H1 (cell line): ENCODE measurements around the gene B3GLCT. TPM values are rescaled to one million over a fixed set of nuclear protein-coding genes. Genes with fewer than 3 reads are reported as not detected.

Experiments
- CTCF ChIA-PET: fragments of 300-600 bp; sonication (Branson Sonifier 250); formaldehyde crosslinking; loops from one replicate; lab custom pipeline; 2021; ENCODE audit not compliant: partially characterized antibody; lab: Charles Lee
- POLR2A ChIA-PET: fragments of 300-600 bp; sonication (Branson Sonifier 250); formaldehyde crosslinking; loops from one replicate; lab custom pipeline; 2021; ENCODE audit warnings: inconsistent platforms; ENCODE audit not compliant: partially characterized antibody; lab: Charles Lee
- DNase-seq, 2 experiments: peaks; one replicate each; pipeline versions ENCODE4 v3.0.0 to v3.0.0-alpha.2; 2010 to 2022; ENCODE audit warnings: low spot score in 2 of 2, low read depth in 1 of 2, mixed read lengths in 1 of 2
- FAIRE-seq: peaks from 2 replicates; lab custom pipeline; 2011; peaks lifted over from hg19 to GRCh38; lab: Jason Lieb, UNC
- H2AFZ ChIP-seq: 2 replicates; pipeline ENCODE4 v1.8.1; 2012; ENCODE audit warnings: low read length, inconsistent platforms
- H2AK5ac ChIP-seq: 2 replicates; pipeline ENCODE4 v1.6.1; 2013; ENCODE audit warnings: low read depth, low read length
- H2BK120ac ChIP-seq: replicated peaks from 2 replicates; pipeline ENCODE3; 2013; ENCODE audit warnings: low read depth, low read length, inconsistent platforms
- H2BK12ac ChIP-seq: 2 replicates; pipeline ENCODE4 v1.6.1; 2013; ENCODE audit warnings: low read depth, low read length
- H2BK15ac ChIP-seq: 2 replicates; pipeline ENCODE4 v1.6.1; 2013; ENCODE audit warnings: low read length
- H2BK20ac ChIP-seq: 2 replicates; pipeline ENCODE4 v1.6.1; 2013; ENCODE audit warnings: low read length
- H2BK5ac ChIP-seq: 2 replicates; pipeline ENCODE4 v1.6.1; 2013; ENCODE audit warnings: low read depth, low read length
- H3K14ac ChIP-seq: 2 replicates; pipeline ENCODE4 v1.6.1; 2013; ENCODE audit warnings: inconsistent platforms; ENCODE audit not compliant: insufficient read length
- H3K18ac ChIP-seq: 2 replicates; pipeline ENCODE4 v1.6.1; 2013; ENCODE audit warnings: low read length; ENCODE audit errors: extremely low read depth
- H3K23ac ChIP-seq: 2 replicates; pipeline ENCODE4 v1.6.1; 2013; ENCODE audit warnings: inconsistent platforms; ENCODE audit not compliant: insufficient read length
- H3K23me2 ChIP-seq: 2 replicates; pipeline ENCODE4 v1.6.1; 2013; ENCODE audit warnings: low read depth, low read length
- H3K27ac ChIP-seq: 2 replicates; pipeline ENCODE4 v1.6.1; 2011; ENCODE audit warnings: low read depth, low read length, inconsistent platforms
- H3K27me3 ChIP-seq, 4 experiments: replicated peaks in 1 of 4; 1 replicate in 1 of 4; 2 replicates in 3 of 4; pipeline versions ENCODE4 v1.6.1 to v1.8.1; 2011 to 2013; ENCODE audit warnings: low read length in 3 of 4, mild to moderate bottlenecking in 3 of 4, inconsistent platforms in 2 of 4, mixed read lengths in 2 of 4, moderate library complexity in 1 of 4; ENCODE audit not compliant: control insufficient read depth in 3 of 4, insufficient read depth in 3 of 4; ENCODE audit errors: extremely low read depth in 1 of 4
- H3K36me3 ChIP-seq, 4 experiments: 2 replicates each; pipeline versions ENCODE4 v1.6.1 to v1.8.1; 2011 to 2013; ENCODE audit warnings: mild to moderate bottlenecking in 4 of 4, low read length in 3 of 4, moderate library complexity in 2 of 4, control low read depth in 1 of 4, inconsistent platforms in 1 of 4; ENCODE audit not compliant: insufficient read depth in 4 of 4, control insufficient read depth in 2 of 4
- H3K4ac ChIP-seq: replicated peaks from 2 replicates; pipeline ENCODE3; 2013; ENCODE audit warnings: low read length, low read depth, mixed read lengths, inconsistent platforms; ENCODE audit not compliant: insufficient read length
- H3K4me1 ChIP-seq, 4 experiments: replicated peaks in 1 of 4; 1 replicate in 1 of 4; 2 replicates in 3 of 4; pipeline versions ENCODE4 v1.6.1 to v1.8.1; 2011 to 2013; ENCODE audit warnings: low read length in 3 of 4, inconsistent platforms in 2 of 4, mixed read lengths in 1 of 4; ENCODE audit not compliant: insufficient read depth in 4 of 4, control insufficient read depth in 3 of 4
- H3K4me2 ChIP-seq, 2 experiments: 2 replicates each; pipeline versions ENCODE4 v1.6.1 to v1.8.1; 2011 to 2013; ENCODE audit warnings: low read depth in 2 of 2, low read length in 2 of 2, control low read depth in 1 of 2, inconsistent platforms in 1 of 2, mild to moderate bottlenecking in 1 of 2; ENCODE audit not compliant: insufficient read depth in 1 of 2
- H3K4me3 ChIP-seq, 4 experiments: fragments of 200-600, 300-600 bp in 1 of 4; sonication (generic), shearing (Covaris generic), sonication (Bioruptor Twin) in 1 of 4; 2 replicates each; pipeline versions ENCODE4 v1.5.1 to v1.8.1; 2011 to 2016; ENCODE audit warnings: low read length in 4 of 4, low read depth in 3 of 4, control low read depth in 2 of 4, inconsistent platforms in 2 of 4, mild to moderate bottlenecking in 2 of 4, mixed read lengths in 1 of 4, moderate library complexity in 1 of 4; ENCODE audit not compliant: insufficient read depth in 2 of 4; ENCODE audit errors: extremely low read depth in 1 of 4
- H3K56ac ChIP-seq: replicated peaks from 2 replicates; pipeline ENCODE3; 2013; ENCODE audit warnings: low read depth, mild to moderate bottlenecking, mixed read lengths, low read length, inconsistent platforms; ENCODE audit not compliant: insufficient read length
- H3K79me1 ChIP-seq: 2 replicates; pipeline ENCODE4 v1.6.1; 2013; ENCODE audit warnings: low read depth, low read length, control low read depth
- H3K79me2 ChIP-seq, 2 experiments: 2 replicates each; pipeline versions ENCODE4 v1.6.1 to v1.8.1; 2012 to 2013; ENCODE audit warnings: low read length in 2 of 2, mild to moderate bottlenecking in 2 of 2, inconsistent platforms in 1 of 2; ENCODE audit not compliant: insufficient read depth in 2 of 2, control insufficient read depth in 1 of 2
- H3K9ac ChIP-seq, 4 experiments: replicated peaks in 1 of 4; 1 replicate in 1 of 4; 2 replicates in 3 of 4; pipeline versions ENCODE4 v1.6.1 to v1.8.1; 2011 to 2013; ENCODE audit warnings: low read depth in 3 of 4, low read length in 3 of 4, control low read depth in 2 of 4, mild to moderate bottlenecking in 2 of 4, moderate library complexity in 2 of 4, inconsistent platforms in 1 of 4; ENCODE audit errors: extremely low read depth in 1 of 4
- H3K9me3 ChIP-seq, 2 experiments: 2 replicates each; pipeline versions ENCODE4 v1.6.1 to v1.8.1; 2012 to 2013; ENCODE audit warnings: mild to moderate bottlenecking in 2 of 2, moderate library complexity in 2 of 2, control low read depth in 1 of 2, inconsistent platforms in 1 of 2, low read depth in 1 of 2, low read length in 1 of 2, mixed read lengths in 1 of 2; ENCODE audit not compliant: insufficient read depth in 2 of 2
- H4K20me1 ChIP-seq, 2 experiments: replicated peaks in 1 of 2; 2 replicates each; pipeline versions ENCODE3 to v1.8.1; 2011 to 2013; ENCODE audit warnings: inconsistent platforms in 2 of 2, low read length in 2 of 2, mild to moderate bottlenecking in 1 of 2; ENCODE audit not compliant: insufficient read depth in 2 of 2, control insufficient read depth in 1 of 2
- H4K5ac ChIP-seq: 2 replicates; pipeline ENCODE4 v1.6.1; 2013; ENCODE audit warnings: low read length, low read depth, mixed read lengths, inconsistent platforms; ENCODE audit not compliant: insufficient read length
- H4K8ac ChIP-seq: 2 replicates; pipeline ENCODE4 v1.8.0; 2013; ENCODE audit warnings: mild to moderate bottlenecking, moderate library complexity, low read length, inconsistent platforms; ENCODE audit not compliant: insufficient read depth; ENCODE audit errors: extremely low read depth
- H4K91ac ChIP-seq: replicated peaks from 2 replicates; pipeline ENCODE3; 2013; ENCODE audit warnings: low read length, mixed read lengths, inconsistent platforms; ENCODE audit not compliant: insufficient read length
- BRCA1 ChIP-seq: IDR thresholded peaks from 2 replicates; pipeline ENCODE4 v1.6.1; 2012; ENCODE audit warnings: low read depth, low read length, improper control_type of control experiment
- CEBPB ChIP-seq: IDR thresholded peaks from 2 replicates; pipeline ENCODE4 v1.6.1; 2012; ENCODE audit warnings: low read depth, low read length
- EZH2 ChIP-seq: fragments of 200-600 bp; sonication (generic); IDR thresholded peaks from 2 replicates; pipeline ENCODE4 v1.7.1; 2012; ENCODE audit warnings: low read depth, mild to moderate bottlenecking, moderate library complexity, low read length, inconsistent platforms; ENCODE audit not compliant: severe bottlenecking
- KDM1A ChIP-seq: fragments of 200-600, 300-600 bp; sonication (generic); IDR thresholded peaks from 2 replicates; pipeline ENCODE4 v1.7.1; 2016; ENCODE audit warnings: mild to moderate bottlenecking, low read length, borderline replicate concordance
- NRF1 ChIP-seq: IDR thresholded peaks from 2 replicates; pipeline ENCODE4 v1.6.1; 2011; ENCODE audit warnings: mild to moderate bottlenecking, low read depth, low read length, improper control_type of control experiment
- POLR2AphosphoS5 ChIP-seq: IDR thresholded peaks from 2 replicates; pipeline ENCODE4 v1.6.1; 2011; ENCODE audit warnings: low read depth, low read length
- RFX5 ChIP-seq: IDR thresholded peaks from 2 replicates; pipeline ENCODE4 v1.6.1; 2011; ENCODE audit warnings: low read depth, low read length, improper control_type of control experiment, borderline replicate concordance
- SAP30 ChIP-seq: fragments of 300-600 bp; sonication (generic); IDR thresholded peaks from 2 replicates; pipeline ENCODE4 v1.7.1; 2012; ENCODE audit warnings: low read length, moderate library complexity, mild to moderate bottlenecking, inconsistent platforms; ENCODE audit not compliant: insufficient read depth, insufficient replicate concordance
- SIX5 ChIP-seq: IDR thresholded peaks from 2 replicates; pipeline ENCODE4 v1.6.1; 2011; ENCODE audit warnings: mild to moderate bottlenecking, low read depth, low read length
- SP2 ChIP-seq: IDR thresholded peaks from 2 replicates; pipeline ENCODE4 v1.6.1; 2012; ENCODE audit warnings: mild to moderate bottlenecking, low read length, inconsistent platforms
- TAF1 ChIP-seq: IDR thresholded peaks from 2 replicates; pipeline ENCODE4 v1.6.1; 2011; ENCODE audit warnings: mild to moderate bottlenecking, low read depth, low read length
- TAF7 ChIP-seq: optimal IDR thresholded peaks from 2 replicates; pipeline ENCODE3; 2011; ENCODE audit warnings: low read depth, mild to moderate bottlenecking, inconsistent platforms, low read length, moderate library complexity, borderline replicate concordance
- TBP ChIP-seq: IDR thresholded peaks from 2 replicates; pipeline ENCODE4 v1.6.1; 2011; ENCODE audit warnings: low read depth, low read length, improper control_type of control experiment
- WGBS, 2 experiments: shearing (Covaris generic) in 1 of 2; methylation state at CpG; one replicate each; pipeline versions ENCODE4 v1.1.6 to v1.1.7; 2013 to 2015; ENCODE audit warnings: low lambda C conversion rate in 2 of 2, mixed read lengths in 2 of 2, inconsistent platforms in 1 of 2, low coverage in 1 of 2, missing lambda C conversion rate in 1 of 2; ENCODE audit not compliant: insufficient replicate concordance in 2 of 2, insufficient coverage in 1 of 2, insufficient read length in 1 of 2; ENCODE audit errors: extremely low coverage in 1 of 2, missing lambda C conversion rate in 1 of 2; 5-methylcytosine and 5-hydroxymethylcytosine counted together
- polyA plus RNA-seq, 7 experiments: library from polyadenylated mRNA; depleted of rRNA in 3 of 7; stranded (reverse) in 5 of 7; unstranded in 2 of 7; fragments of >200 nt in 5 of 7; fragments of 200-250 nt in 2 of 7; gene quantifications; 1 replicate in 5 of 7; 2 replicates in 1 of 7; 4 replicates in 1 of 7; pipeline versions ENCODE4 v1.2.1 to v1.2.3, GENCODE V29; 2011 to 2013; ENCODE audit warnings: missing spikeins in 2 of 7, mixed read lengths in 2 of 7
- total RNA-seq: library from RNA; stranded (reverse); fragmentation: NEBNext Ultra II Directional; extraction: Animal tissue kit (Norgen Biotek cat#: 25700); gene quantifications from 2 replicates; pipeline ENCODE4 v1.2.1, GENCODE V29; 2021
- TF ChIP-seq, protein P1 (sequence below): IDR thresholded peaks from 2 replicates; pipeline ENCODE4 v1.6.1; 2012; ENCODE audit warnings: low read length, inconsistent platforms

Gene B3GLCT
- total and polyA plus RNA-seq, 2 of the 8 experiments (the other 6 are each of a cell fraction or from before 2014, with no cell fraction given): 1.5 to 4.1 TPM

DNA sequence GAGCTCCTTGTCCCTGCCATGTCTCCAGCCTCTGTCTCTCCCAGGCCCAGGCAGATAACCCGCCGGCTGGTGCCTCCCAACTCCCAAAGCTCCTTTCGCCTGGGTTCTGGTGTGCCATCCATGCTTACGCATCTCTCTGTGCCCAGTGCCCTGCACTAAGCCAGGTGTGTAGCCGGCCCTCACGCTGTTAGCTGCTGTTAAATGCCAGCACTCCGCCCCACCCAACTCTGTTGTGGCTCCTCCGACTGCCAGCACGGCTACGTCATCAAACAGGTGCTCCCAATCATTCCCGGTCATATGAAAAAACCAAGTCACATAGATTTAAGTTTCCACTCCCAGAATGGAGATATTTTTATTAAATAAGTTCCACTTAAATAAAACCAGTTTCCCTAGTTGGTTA is 31.0 kb upstream of the B3GLCT start:
- Histone ChIP-seq H3K27me3 (no peaks in the 10 kb centered on the region), H3K18ac (no peak overlapping the region), H2BK12ac (no peak overlapping the region), H4K91ac (no peak overlapping the region), H3K4ac (no peak overlapping the region), H2AK5ac (no peak overlapping the region), H3K4me1 (0 out of 7 replicates have a peak, but pooled peaks cover 0 to 2% (median 0%) of the 10 kb centered on the region in 4 experiments), H2BK20ac (no peak overlapping the region), H3K27ac (no peak overlapping the region), H3K14ac (no peak overlapping the region), H4K8ac (no peak overlapping the region), H2AFZ (no peak overlapping the region), H2BK5ac (no peak overlapping the region), H3K4me2 (no peak overlapping the region), H3K36me3 (no peaks in the 10 kb centered on the region), H3K23ac (no peak overlapping the region), H3K79me1 (no peaks in the 10 kb centered on the region), H3K4me3 (no peak overlapping the region), H3K9me3 (no peaks in the 10 kb centered on the region), H2BK120ac (no peak overlapping the region), H4K5ac (no peak overlapping the region), H3K56ac (no peak overlapping the region), H3K9ac (no peak overlapping the region), H3K79me2 (no peaks in the 10 kb centered on the region), H2BK15ac (no peak overlapping the region), H4K20me1 (no peaks in the 10 kb centered on the region), H3K23me2 (no peaks in the 10 kb centered on the region; the same call in 1 of the 2 replicates)
- WGBS, 2 experiments: 91% methylated on average over 11 of the region's 11 CpGs; no CpG with 5 or more reads in 1 of the 2 experiments
- POLR2A ChIA-PET: interaction anchor here (0.6 kb wide), 1 partner anchor 256 kb away, joined by 3 read pairs; no protein-coding TSS in a partner anchor
- FAIRE-seq: no peak
- DNase-seq: no peak
- CTCF ChIA-PET: no interaction called here
- TF ChIP-seq RFX5: no peak
- TF ChIP-seq, protein P1, sequence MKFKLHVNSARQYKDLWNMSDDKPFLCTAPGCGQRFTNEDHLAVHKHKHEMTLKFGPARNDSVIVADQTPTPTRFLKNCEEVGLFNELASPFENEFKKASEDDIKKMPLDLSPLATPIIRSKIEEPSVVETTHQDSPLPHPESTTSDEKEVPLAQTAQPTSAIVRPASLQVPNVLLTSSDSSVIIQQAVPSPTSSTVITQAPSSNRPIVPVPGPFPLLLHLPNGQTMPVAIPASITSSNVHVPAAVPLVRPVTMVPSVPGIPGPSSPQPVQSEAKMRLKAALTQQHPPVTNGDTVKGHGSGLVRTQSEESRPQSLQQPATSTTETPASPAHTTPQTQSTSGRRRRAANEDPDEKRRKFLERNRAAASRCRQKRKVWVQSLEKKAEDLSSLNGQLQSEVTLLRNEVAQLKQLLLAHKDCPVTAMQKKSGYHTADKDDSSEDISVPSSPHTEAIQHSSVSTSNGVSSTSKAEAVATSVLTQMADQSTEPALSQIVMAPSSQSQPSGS: no peak
- no peak for TF ChIP-seq SAP30
- TF ChIP-seq KDM1A: no peak
- TF ChIP-seq SP2: no peak
- no peak for TF ChIP-seq NRF1
- TF ChIP-seq TBP: no peak
- no peak for TF ChIP-seq TAF7
- TF ChIP-seq EZH2: no peak
- no peak for TF ChIP-seq CEBPB
- TF ChIP-seq TAF1: no peak
- TF ChIP-seq SIX5: no peak
- TF ChIP-seq POLR2AphosphoS5: no peak
- TF ChIP-seq BRCA1: no peak
